ENCODE data around the gene SPA17. TPM values are rescaled to one million over a fixed set of nuclear protein-coding genes. Genes with fewer than 3 reads are reported as not detected.

The SPA17 gene
- total RNA-seq, 1 experiment from 2014 or later = 4.2 TPM

DNA sequence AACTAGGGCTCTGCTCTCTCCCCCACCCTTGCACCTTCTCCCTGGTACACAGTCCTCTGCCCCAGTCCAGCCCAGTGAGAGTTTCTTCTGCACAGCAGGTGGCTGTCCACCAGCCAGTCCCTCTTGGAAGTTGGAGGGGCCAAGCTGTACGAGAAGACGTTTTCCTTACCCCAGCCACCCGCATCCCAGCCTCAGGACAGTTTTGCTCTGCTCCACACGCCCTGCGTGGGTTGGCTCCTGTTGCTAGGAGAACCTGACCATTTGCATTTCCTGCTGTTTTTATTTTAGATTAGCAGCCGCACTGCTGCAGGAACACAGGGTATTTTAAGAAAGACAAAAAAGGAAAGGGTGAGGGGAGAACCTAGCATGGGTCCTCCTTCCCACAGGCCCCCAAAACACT is 48.5 kb downstream of the SPA17 start:
- intact Hi-C loops (cut with micrococcal nuclease; ENCODE audit: unreplicated experiment) = no loop called here
- no peak overlapping the region for H3K4me3 ChIP-seq (ENCODE audit: low read depth, low read length)
- H3K27me3 ChIP-seq (replicated peaks; ENCODE audit: control insufficient read depth, insufficient read depth, low read length) = peaks cover 6% of the 10 kb centered on the region
- Mint-ChIP-seq H3K4me3 (ENCODE audit: unreplicated experiment) (no peak overlapping the region), H3K36me3 (ENCODE audit: insufficient read depth, unreplicated experiment) (no peaks in the 10 kb centered on the region), H3K4me1 (ENCODE audit: low read depth, unreplicated experiment) (peaks cover 17% of the 10 kb centered on the region), H3K9me3 (ENCODE audit: unreplicated experiment) (no peaks in the 10 kb centered on the region), H3K27me3 (ENCODE audit: insufficient read depth, unreplicated experiment) (peaks cover 21% of the 10 kb centered on the region), H3K27ac (ENCODE audit: unreplicated experiment) (no peak overlapping the region)
- no TSS peak for BruUV-seq (replicated peaks)
- DNase-seq = no peak
- TF ChIP-seq, protein P1, sequence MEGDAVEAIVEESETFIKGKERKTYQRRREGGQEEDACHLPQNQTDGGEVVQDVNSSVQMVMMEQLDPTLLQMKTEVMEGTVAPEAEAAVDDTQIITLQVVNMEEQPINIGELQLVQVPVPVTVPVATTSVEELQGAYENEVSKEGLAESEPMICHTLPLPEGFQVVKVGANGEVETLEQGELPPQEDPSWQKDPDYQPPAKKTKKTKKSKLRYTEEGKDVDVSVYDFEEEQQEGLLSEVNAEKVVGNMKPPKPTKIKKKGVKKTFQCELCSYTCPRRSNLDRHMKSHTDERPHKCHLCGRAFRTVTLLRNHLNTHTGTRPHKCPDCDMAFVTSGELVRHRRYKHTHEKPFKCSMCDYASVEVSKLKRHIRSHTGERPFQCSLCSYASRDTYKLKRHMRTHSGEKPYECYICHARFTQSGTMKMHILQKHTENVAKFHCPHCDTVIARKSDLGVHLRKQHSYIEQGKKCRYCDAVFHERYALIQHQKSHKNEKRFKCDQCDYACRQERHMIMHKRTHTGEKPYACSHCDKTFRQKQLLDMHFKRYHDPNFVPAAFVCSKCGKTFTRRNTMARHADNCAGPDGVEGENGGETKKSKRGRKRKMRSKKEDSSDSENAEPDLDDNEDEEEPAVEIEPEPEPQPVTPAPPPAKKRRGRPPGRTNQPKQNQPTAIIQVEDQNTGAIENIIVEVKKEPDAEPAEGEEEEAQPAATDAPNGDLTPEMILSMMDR (IDR thresholded peaks at IDR 0.05; ENCODE audit: insufficient read depth in 1 of 2, low read depth in 1 of 2, low read length in 1 of 2, severe bottlenecking in 1 of 2, unreplicated experiment in 1 of 2) = no peak
- CTCF ChIA-PET = no interaction called here
- no peaks in the 10 kb centered on the region for H3K36me3 ChIP-seq (ENCODE audit: control insufficient read depth, insufficient read depth, low read length)
- POLR2A ChIA-PET = no interaction called here
- peaks cover 19% of the 10 kb centered on the region for H3K4me1 ChIP-seq
- no peaks in the 10 kb centered on the region for H3K9me3 ChIP-seq

DNA sequence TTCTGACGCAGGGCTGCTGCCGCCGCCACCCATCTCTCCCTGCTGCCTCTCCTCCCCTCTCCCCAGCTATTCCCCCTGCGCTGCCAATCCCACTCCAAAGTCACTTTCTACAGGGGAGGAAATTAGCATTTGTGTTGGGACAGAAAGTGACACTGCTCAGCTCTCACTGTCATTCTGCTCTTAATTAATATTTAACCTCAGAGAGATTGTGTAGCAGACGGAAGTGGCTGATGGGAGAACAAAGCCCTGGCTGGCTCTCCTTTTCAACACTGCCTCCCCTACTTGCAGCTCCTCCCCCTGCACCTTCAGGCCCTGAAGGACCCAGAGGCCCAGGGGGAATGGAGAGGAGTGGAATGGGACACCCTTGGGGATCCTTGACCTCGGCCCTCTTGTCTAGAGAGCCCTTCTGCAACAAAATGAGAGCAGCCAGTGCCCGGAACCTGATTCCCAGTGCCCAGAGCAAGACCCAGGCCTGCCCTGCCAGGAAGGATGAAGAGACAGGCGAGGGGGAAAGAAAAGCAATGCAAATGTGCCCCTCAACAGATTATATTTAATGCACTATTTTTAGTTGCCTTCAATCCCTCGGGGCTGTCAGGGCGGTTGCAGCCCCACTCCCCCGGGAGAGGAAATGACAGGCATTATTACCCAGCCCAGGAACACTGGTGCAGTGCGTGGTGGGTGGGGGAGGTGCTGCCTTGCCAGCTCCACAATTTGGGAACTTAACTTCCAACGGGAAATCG is 51.4 kb downstream of the SPA17 start:
- no peak overlapping the region for H3K4me3 ChIP-seq (ENCODE audit: low read depth, low read length)
- Mint-ChIP-seq H3K27me3 (ENCODE audit: insufficient read depth, unreplicated experiment) (peaks cover 6% of the 10 kb centered on the region), H3K4me3 (ENCODE audit: unreplicated experiment) (peak overlapping the region; percentile 63), H3K36me3 (ENCODE audit: insufficient read depth, unreplicated experiment) (no peaks in the 10 kb centered on the region), H3K27ac (ENCODE audit: unreplicated experiment) (peak overlapping the region; percentile 7), H3K4me1 (ENCODE audit: low read depth, unreplicated experiment) (peaks cover 17% of the 10 kb centered on the region), H3K9me3 (ENCODE audit: unreplicated experiment) (no peaks in the 10 kb centered on the region)
- no peaks in the 10 kb centered on the region for H3K27me3 ChIP-seq (replicated peaks; ENCODE audit: control insufficient read depth, insufficient read depth, low read length)
- peak; percentile 67 to 76 for DNase-seq
- ChIA-PET POLR2A (interaction anchor here (0.5 to 0.6 kb wide), 2 partner anchors 23 to 65 kb away, joined by 5 to 20 read pairs; no protein-coding TSS in a partner anchor), CTCF (interaction anchor here (0.7 to 1.6 kb wide), 9 partner anchors 9 to 151 kb away, joined by 3 to 12 read pairs (median 3); partner anchors contain the start of gene NRGN)
- TF ChIP-seq, protein P1 (IDR thresholded peaks at IDR 0.05; ENCODE audit: insufficient read depth in 1 of 2, low read depth in 1 of 2, low read length in 1 of 2, severe bottlenecking in 1 of 2, unreplicated experiment in 1 of 2) = no peak
- intact Hi-C loops (cut with micrococcal nuclease; ENCODE audit: unreplicated experiment) = loop anchor here (1.0 kb wide), 4 partner anchors 14 to 81 kb away; partner anchors contain the start of gene NRGN
- H3K36me3 ChIP-seq (ENCODE audit: control insufficient read depth, insufficient read depth, low read length) = no peaks in the 10 kb centered on the region
- H3K4me1 ChIP-seq = peaks cover 15% of the 10 kb centered on the region
- no TSS peak for BruUV-seq (replicated peaks)
- no peaks in the 10 kb centered on the region for H3K9me3 ChIP-seq

DNA sequence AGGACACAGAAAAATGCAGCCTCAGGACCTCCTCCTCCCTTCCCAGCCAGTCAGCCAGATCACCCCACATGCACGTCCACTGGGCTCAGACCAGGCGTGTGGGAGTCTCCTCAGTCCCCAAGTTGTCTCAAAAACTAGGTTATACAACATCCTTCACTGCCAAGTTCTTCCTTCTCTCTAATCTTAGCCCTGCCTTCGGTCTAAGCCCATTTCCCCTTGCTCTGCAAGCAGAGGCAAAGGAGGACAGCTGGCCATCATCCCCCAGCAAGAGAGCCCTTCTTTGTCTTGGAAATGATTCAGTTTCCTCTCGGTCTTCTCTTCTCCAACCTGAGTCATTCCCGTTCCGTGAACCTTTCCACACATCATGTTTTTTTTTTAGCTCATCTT is 52.0 kb downstream of the SPA17 start:
- no peaks in the 10 kb centered on the region for H3K9me3 ChIP-seq
- Mint-ChIP-seq H3K27me3 (ENCODE audit: insufficient read depth, unreplicated experiment) (peaks cover 6% of the 10 kb centered on the region), H3K4me1 (ENCODE audit: low read depth, unreplicated experiment) (peaks cover 17% of the 10 kb centered on the region), H3K27ac (ENCODE audit: unreplicated experiment) (no peak overlapping the region), H3K4me3 (ENCODE audit: unreplicated experiment) (no peak overlapping the region), H3K36me3 (ENCODE audit: insufficient read depth, unreplicated experiment) (no peaks in the 10 kb centered on the region), H3K9me3 (ENCODE audit: unreplicated experiment) (no peaks in the 10 kb centered on the region)
- no peaks in the 10 kb centered on the region for H3K27me3 ChIP-seq (replicated peaks; ENCODE audit: control insufficient read depth, insufficient read depth, low read length)
- H3K4me1 ChIP-seq = peaks cover 15% of the 10 kb centered on the region
- BruUV-seq (replicated peaks) = no TSS peak
- TF ChIP-seq, protein P1 (IDR thresholded peaks at IDR 0.05; ENCODE audit: insufficient read depth in 1 of 2, low read depth in 1 of 2, low read length in 1 of 2, severe bottlenecking in 1 of 2, unreplicated experiment in 1 of 2) = no peak
- POLR2A ChIA-PET = interaction anchor here (0.6 kb wide), 1 partner anchor 24 kb away, joined by 20 read pairs; no protein-coding TSS in a partner anchor
- intact Hi-C loops (cut with micrococcal nuclease; ENCODE audit: unreplicated experiment) = loop anchor here (1.0 kb wide), 3 partner anchors 14 to 33 kb away; partner anchors contain the start of gene NRGN
- H3K36me3 ChIP-seq (ENCODE audit: control insufficient read depth, insufficient read depth, low read length) = no peaks in the 10 kb centered on the region
- CTCF ChIA-PET = interaction anchor here (1.1 to 1.6 kb wide), 4 partner anchors 8 to 57 kb away, joined by 3 to 12 read pairs (median 6); partner anchors contain the start of gene NRGN
- no peak overlapping the region for H3K4me3 ChIP-seq (ENCODE audit: low read depth, low read length)
- no peak for DNase-seq

Data from Caco-2 (cell line).